Smooth muscle cell (in vitro differentiated cells): ENCODE results near the gene SNAPC4. TPM values are rescaled to one million over a fixed set of nuclear protein-coding genes. Genes with fewer than 3 reads are reported as not detected.

Experiments
- DNase-seq: peaks from one replicate; lab custom pipeline; 2025; ENCODE audit not compliant: unreplicated experiment; lab: John Stamatoyannopoulos, UW
- H2AFZ ChIP-seq: fragments of 200-600 bp; sonication (generic); 2 replicates; pipeline ENCODE4 v1.6.0; 2016; ENCODE audit warnings: antibody characterized with exemption, low read depth, mild to moderate bottlenecking
- H3F3A ChIP-seq: fragments of 200-600 bp; sonication (generic); 2 replicates; pipeline ENCODE4 v1.6.0; 2017; ENCODE audit warnings: antibody characterized with exemption, low read depth
- H3K27ac ChIP-seq: fragments of 200-600 bp; sonication (generic); 2 replicates; pipeline ENCODE4 v1.5.1; 2016; ENCODE audit warnings: low read depth, mild to moderate bottlenecking
- H3K27me3 ChIP-seq: fragments of 200-600 bp; sonication (generic); 2 replicates; pipeline ENCODE4 v1.6.1; 2016; ENCODE audit warnings: low read depth, mild to moderate bottlenecking
- H3K36me3 ChIP-seq: fragments of 200-600 bp; sonication (generic); 2 replicates; pipeline ENCODE4 v1.5.1; 2016; ENCODE audit warnings: low read depth
- H3K4me1 ChIP-seq: fragments of 200-600 bp; sonication (generic); 2 replicates; pipeline ENCODE4 v1.5.1; 2016; ENCODE audit warnings: low read depth
- H3K4me2 ChIP-seq: fragments of 200-600 bp; sonication (generic); 2 replicates; pipeline ENCODE4 v1.6.0; 2016; ENCODE audit warnings: mild to moderate bottlenecking
- H3K4me3 ChIP-seq: fragments of 200-600 bp; sonication (generic); 2 replicates; pipeline ENCODE4 v1.5.1; 2016; ENCODE audit warnings: mild to moderate bottlenecking
- H3K79me2 ChIP-seq: fragments of 200-600 bp; sonication (generic); 2 replicates; pipeline ENCODE4 v1.6.0; 2016; ENCODE audit warnings: low read depth, mild to moderate bottlenecking
- H3K9ac ChIP-seq: fragments of 200-600 bp; sonication (generic); 2 replicates; pipeline ENCODE4 v1.6.0; 2016; ENCODE audit warnings: low read depth
- H3K9me3 ChIP-seq: fragments of 200-600 bp; sonication (generic); replicated peaks from 2 replicates; pipeline ENCODE4 v1.5.1; 2016; ENCODE audit warnings: low read depth
- H4K20me1 ChIP-seq: fragments of 200-600 bp; sonication (generic); 2 replicates; pipeline ENCODE4 v1.6.0; 2016; ENCODE audit warnings: low read depth
- WGBS: methylation state at CpG from one replicate; pipeline ENCODE4 v1.1.7; 2016; ENCODE audit warnings: low lambda C conversion rate; 5-methylcytosine and 5-hydroxymethylcytosine counted together
- polyA plus RNA-seq: library from polyadenylated mRNA; unstranded; fragments of >200 nt; fragmentation: Nextera tagmentation; extraction: Ambion mirVana; gene quantifications from 2 replicates; pipeline ENCODE4 v1.2.1, GENCODE V29; 2016
- total RNA-seq: library from RNA; depleted of rRNA; stranded (reverse); fragments of >200 nt; gene quantifications from 2 replicates; pipeline ENCODE4 v1.2.3, GENCODE V29; 2014
- TF ChIP-seq, protein P1 (sequence below): fragments of 200-600 bp; sonication (generic); IDR thresholded peaks from 2 replicates; pipeline ENCODE4 v1.5.1; 2017; ENCODE audit warnings: borderline replicate concordance, mild to moderate bottlenecking, antibody characterized with exemption; ENCODE audit not compliant: insufficient read depth, poor library complexity, severe bottlenecking

SNAPC4 gene
- total and polyA plus RNA-seq, 2 experiments from 2014 or later, result 4.2 to 9.0 TPM

DNA sequence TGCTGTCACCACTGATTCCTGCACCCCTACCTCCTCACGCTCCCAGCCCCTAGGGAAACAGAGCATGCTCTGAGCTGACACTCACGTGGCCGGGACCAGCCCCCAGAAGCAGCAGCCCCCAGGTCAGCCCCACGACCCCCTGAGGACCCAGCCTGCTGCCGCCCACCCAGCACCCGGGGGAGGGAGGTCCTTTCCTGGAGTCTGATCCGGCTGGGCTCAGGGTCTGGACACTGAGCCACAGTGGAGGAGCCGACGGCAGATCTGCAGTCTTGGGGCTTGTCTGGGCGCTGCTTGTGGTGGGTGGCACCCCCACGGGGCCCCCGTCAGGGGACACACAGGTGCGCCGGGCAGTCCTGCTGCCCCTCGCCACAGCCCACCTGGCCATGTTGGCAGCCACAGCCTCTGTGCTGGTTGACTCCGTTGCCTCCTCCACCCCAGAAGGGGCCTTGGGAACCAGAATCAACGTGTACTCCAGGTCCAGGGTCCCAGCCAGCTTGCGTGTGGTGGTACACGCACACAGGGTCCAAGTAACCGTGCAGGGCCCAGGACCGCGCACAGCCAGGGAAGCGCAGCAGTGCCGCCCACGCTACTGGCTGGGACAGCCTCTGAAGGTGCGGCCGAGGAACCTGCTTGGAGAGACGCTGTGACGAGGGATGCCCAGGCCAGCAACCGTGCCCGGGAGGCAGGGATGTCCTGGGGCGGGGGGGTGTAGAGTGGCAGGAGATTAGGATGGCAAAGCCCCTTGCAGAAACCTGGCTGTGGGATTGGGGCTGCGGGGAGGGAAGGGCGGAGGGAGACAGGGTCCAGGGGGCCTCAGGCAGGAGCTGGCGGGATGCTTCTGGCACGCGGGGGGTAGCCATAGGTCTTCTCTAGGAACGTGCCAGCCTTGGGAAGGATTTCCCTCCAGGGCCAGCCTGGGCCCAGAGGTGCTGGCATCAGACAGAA, 39.9 kb downstream of the SNAPC4 start:
- no peak for DNase-seq
- Histone ChIP-seq H3F3A (no peaks in the 10 kb centered on the region), H3K27ac (peak overlapping the region; percentile 42), H2AFZ (no peak overlapping the region), H3K79me2 (no peaks in the 10 kb centered on the region), H3K4me3 (no peak overlapping the region), H3K9me3 (no peaks in the 10 kb centered on the region), H3K9ac (no peak overlapping the region), H3K4me1 (no peaks in the 10 kb centered on the region), H3K27me3 (no peaks in the 10 kb centered on the region), H4K20me1 (peaks cover 7% of the 10 kb centered on the region), H3K4me2 (no peak overlapping the region), H3K36me3 (no peaks in the 10 kb centered on the region)
- WGBS, result 93% methylated on average over 33 of the region's 38 CpGs
- TF ChIP-seq, protein P1, sequence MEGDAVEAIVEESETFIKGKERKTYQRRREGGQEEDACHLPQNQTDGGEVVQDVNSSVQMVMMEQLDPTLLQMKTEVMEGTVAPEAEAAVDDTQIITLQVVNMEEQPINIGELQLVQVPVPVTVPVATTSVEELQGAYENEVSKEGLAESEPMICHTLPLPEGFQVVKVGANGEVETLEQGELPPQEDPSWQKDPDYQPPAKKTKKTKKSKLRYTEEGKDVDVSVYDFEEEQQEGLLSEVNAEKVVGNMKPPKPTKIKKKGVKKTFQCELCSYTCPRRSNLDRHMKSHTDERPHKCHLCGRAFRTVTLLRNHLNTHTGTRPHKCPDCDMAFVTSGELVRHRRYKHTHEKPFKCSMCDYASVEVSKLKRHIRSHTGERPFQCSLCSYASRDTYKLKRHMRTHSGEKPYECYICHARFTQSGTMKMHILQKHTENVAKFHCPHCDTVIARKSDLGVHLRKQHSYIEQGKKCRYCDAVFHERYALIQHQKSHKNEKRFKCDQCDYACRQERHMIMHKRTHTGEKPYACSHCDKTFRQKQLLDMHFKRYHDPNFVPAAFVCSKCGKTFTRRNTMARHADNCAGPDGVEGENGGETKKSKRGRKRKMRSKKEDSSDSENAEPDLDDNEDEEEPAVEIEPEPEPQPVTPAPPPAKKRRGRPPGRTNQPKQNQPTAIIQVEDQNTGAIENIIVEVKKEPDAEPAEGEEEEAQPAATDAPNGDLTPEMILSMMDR, result no peak

DNA sequence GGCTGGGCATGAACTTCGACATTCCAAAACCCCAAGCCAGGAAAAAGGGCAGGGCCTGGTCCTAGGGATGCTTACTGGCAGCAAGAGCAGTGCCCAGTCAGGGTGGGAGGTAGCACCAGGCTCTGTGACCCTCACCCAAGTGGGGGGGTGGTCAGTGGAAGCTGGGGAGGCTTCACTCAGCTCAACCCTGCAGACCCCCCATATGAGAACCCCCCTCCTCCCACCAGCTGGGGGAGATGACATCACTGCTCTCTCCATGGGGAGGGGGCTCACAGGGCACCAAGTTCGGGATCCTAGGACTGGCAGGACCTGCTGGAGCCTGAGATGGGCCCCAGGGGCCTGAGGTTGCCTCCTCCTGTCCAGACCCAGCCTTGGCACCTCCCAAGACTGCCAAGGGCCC, 41.1 kb downstream of the SNAPC4 start:
- Histone ChIP-seq H3K4me2 (no peak overlapping the region), H3K4me3 (no peak overlapping the region), H3F3A (no peaks in the 10 kb centered on the region), H2AFZ (no peak overlapping the region), H3K27ac (no peak overlapping the region), H4K20me1 (peaks cover 8% of the 10 kb centered on the region), H3K9me3 (no peaks in the 10 kb centered on the region), H3K79me2 (no peaks in the 10 kb centered on the region), H3K9ac (no peak overlapping the region), H3K27me3 (no peaks in the 10 kb centered on the region), H3K36me3 (no peaks in the 10 kb centered on the region), H3K4me1 (no peaks in the 10 kb centered on the region)
- TF ChIP-seq, protein P1, result no peak
- WGBS, result 92% methylated on average over 1 of the region's 2 CpGs
- DNase-seq, result no peak

DNA sequence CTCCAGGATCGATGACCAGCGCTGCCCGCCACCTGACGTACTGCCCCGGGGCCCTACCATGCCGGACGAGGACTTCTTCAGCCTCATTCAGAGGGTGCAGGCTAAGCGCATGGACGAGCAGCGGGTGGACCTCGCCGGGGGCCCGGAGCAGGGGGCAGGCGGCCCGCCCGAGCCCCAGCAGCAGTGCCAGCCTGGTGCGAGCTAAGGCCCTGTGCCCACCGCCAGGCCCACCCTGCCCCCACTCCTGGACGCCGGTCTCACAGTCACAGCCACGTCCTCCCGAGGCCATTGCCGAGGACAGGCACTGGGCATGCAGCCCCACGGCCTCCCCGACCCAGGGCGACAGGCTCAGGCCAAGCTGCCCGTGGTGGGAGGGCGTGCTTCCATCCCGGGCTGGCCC, 42.0 kb downstream of the SNAPC4 start:
- Histone ChIP-seq H3K27me3 (no peaks in the 10 kb centered on the region), H3K4me3 (no peak overlapping the region), H4K20me1 (peaks cover 11% of the 10 kb centered on the region), H2AFZ (no peak overlapping the region), H3K79me2 (no peaks in the 10 kb centered on the region), H3K4me1 (no peaks in the 10 kb centered on the region), H3K36me3 (no peaks in the 10 kb centered on the region), H3K27ac (no peak overlapping the region), H3K4me2 (no peak overlapping the region), H3K9ac (no peak overlapping the region), H3F3A (no peaks in the 10 kb centered on the region), H3K9me3 (no peaks in the 10 kb centered on the region)
- no peak for DNase-seq
- WGBS, result 90% methylated on average over 20 of the region's 29 CpGs
- TF ChIP-seq, protein P1, result no peak

DNA sequence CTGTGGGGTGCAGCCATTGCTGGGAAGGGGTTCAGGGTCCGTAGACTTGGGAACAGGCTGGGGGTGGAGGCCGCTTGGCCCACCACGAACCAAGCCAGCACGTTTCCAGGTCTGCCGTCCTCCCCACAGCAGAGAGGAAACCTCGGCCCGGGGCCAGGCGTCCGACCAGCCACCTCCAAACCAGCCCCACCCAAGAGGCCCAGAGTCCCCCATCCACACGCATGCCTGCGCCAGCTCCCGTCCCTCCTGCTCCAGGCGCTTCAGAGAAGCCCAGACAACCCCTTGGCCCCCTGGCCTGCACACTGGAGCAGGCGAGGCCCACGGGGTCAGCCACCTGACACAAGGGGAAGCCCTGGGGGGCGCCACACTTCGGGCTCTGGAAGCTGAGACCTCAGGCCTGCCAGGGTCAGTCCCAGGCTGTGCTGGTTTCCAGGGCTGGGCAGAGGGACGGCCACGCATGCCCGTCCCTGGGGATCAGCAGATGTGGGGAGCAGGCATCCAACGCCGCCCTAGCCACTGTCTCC, 42.7 kb downstream of the SNAPC4 start:
- TF ChIP-seq, protein P1, result no peak
- 92% methylated on average over 20 of the region's 22 CpGs for WGBS
- Histone ChIP-seq H4K20me1 (peaks cover 17% of the 10 kb centered on the region), H3K4me2 (no peak overlapping the region), H3K4me3 (no peak overlapping the region), H3K27me3 (no peaks in the 10 kb centered on the region), H3K36me3 (no peaks in the 10 kb centered on the region), H3K9me3 (no peaks in the 10 kb centered on the region), H2AFZ (no peak overlapping the region), H3F3A (no peaks in the 10 kb centered on the region), H3K79me2 (no peaks in the 10 kb centered on the region), H3K27ac (no peak overlapping the region), H3K9ac (no peak overlapping the region), H3K4me1 (no peaks in the 10 kb centered on the region)
- no peak for DNase-seq
